B cell (primary cell): ENCODE data around the gene KCND2. TPM values are rescaled to one million over a fixed set of nuclear protein-coding genes. Genes with fewer than 3 reads are reported as not detected.

ENCODE experiments used
- ATAC-seq: fragments of 200-7000 bp; cut with Tn5 transposase; one replicate; pipeline ENCODE4 v1.10.0; 2021; ENCODE audit warnings: low read depth, mild to moderate bottlenecking, moderate number of reproducible peaks, moderate library complexity
- CTCF ChIA-PET: fragments of 350-600 bp; sonication (Branson Sonifier 250); formaldehyde crosslinking; loops from one replicate; lab custom pipeline; 2021; ENCODE audit warnings: antibody characterized with exemption, inconsistent platforms; lab: Charles Lee
- POLR2A ChIA-PET: fragments of 350-600 bp; sonication (Branson Sonifier 250); formaldehyde crosslinking; loops from one replicate; lab custom pipeline; 2021; ENCODE audit warnings: antibody characterized with exemption; lab: Charles Lee
- DNase-seq: peaks from one replicate; pipeline ENCODE4 v3.0.0; 2013
- H2AFZ ChIP-seq: 2 replicates; pipeline ENCODE4 v1.6.1; 2012; ENCODE audit warnings: mild to moderate bottlenecking, low read depth, low read length; ENCODE audit not compliant: insufficient read depth, poor library complexity, severe bottlenecking
- H3K27ac ChIP-seq, 2 donors: 1 replicate in 1 of 2; 2 replicates in 1 of 2; pipeline ENCODE4 v1.5.1; 2012 to 2013; ENCODE audit warnings: low read length in 2 of 2, mild to moderate bottlenecking in 2 of 2, moderate library complexity in 1 of 2
- H3K27me3 ChIP-seq, 4 experiments: fragments of 200-600 bp in 1 of 4; sonication (generic) in 1 of 4; replicated peaks in 1 of 4; 1 replicate in 2 of 4; 2 replicates in 2 of 4; pipeline versions ENCODE4 v1.6.1 to v1.7.0; 2013 to 2016; ENCODE audit warnings: low read length in 3 of 4, mild to moderate bottlenecking in 2 of 4, mixed read lengths in 1 of 4, moderate library complexity in 1 of 4; ENCODE audit not compliant: insufficient read depth in 4 of 4, control insufficient read depth in 3 of 4; ENCODE audit errors: control extremely low read depth in 1 of 4
- H3K36me3 ChIP-seq, 2 experiments: replicated peaks in 1 of 2; 1 replicate in 1 of 2; 2 replicates in 1 of 2; pipeline versions ENCODE4 v1.6.1 to v1.7.1; 2013; ENCODE audit warnings: low read length in 1 of 2; ENCODE audit not compliant: insufficient read depth in 2 of 2, control insufficient read depth in 1 of 2; ENCODE audit errors: control extremely low read depth in 1 of 2, extremely low read depth in 1 of 2
- H3K4me1 ChIP-seq, 2 donors: fragments of 200-600 bp in 1 of 2; sonication (generic) in 1 of 2; 1 replicate in 1 of 2; 2 replicates in 1 of 2; pipeline versions ENCODE4 v1.5.1 to v1.6.1; 2013 to 2017; ENCODE audit warnings: low read length in 2 of 2; ENCODE audit not compliant: control insufficient read depth in 2 of 2, insufficient read depth in 2 of 2
- H3K4me2 ChIP-seq: replicated peaks from 2 replicates; pipeline ENCODE3; 2012; ENCODE audit warnings: mild to moderate bottlenecking, low read depth, low read length; ENCODE audit not compliant: poor library complexity, severe bottlenecking
- H3K4me3 ChIP-seq, 5 experiments: fragments of 200-600 bp in 1 of 5; sonication (generic) in 1 of 5; 1 replicate in 3 of 5; 2 replicates in 2 of 5; pipeline versions ENCODE4 v1.5.1 to v1.7.0; 2011 to 2016; ENCODE audit warnings: low read length in 4 of 5, mild to moderate bottlenecking in 4 of 5, low read depth in 2 of 5, control low read depth in 1 of 5, moderate library complexity in 1 of 5; ENCODE audit not compliant: insufficient read depth in 1 of 5; ENCODE audit errors: control extremely low read depth in 1 of 5, extremely low read depth in 1 of 5
- H3K79me2 ChIP-seq: fragments of 200-600 bp; sonication (generic); one replicate; pipeline ENCODE4 v1.6.0; 2016; ENCODE audit warnings: low read length; ENCODE audit not compliant: control insufficient read depth, insufficient read depth
- H3K9ac ChIP-seq: fragments of 200-600 bp; sonication (generic); 2 replicates; pipeline ENCODE4 v1.6.1; 2017; ENCODE audit warnings: mild to moderate bottlenecking, low read length, moderate library complexity
- H3K9me3 ChIP-seq, 3 donors: one replicate each; pipeline versions ENCODE4 v1.6.1 to v1.7.1; 2013; ENCODE audit warnings: low read length in 2 of 3; ENCODE audit not compliant: control insufficient read depth in 2 of 3, insufficient read depth in 1 of 3; ENCODE audit errors: control extremely low read depth in 1 of 3
- H4K20me1 ChIP-seq: 2 replicates; pipeline ENCODE4 v1.6.0; 2012; ENCODE audit warnings: mild to moderate bottlenecking, low read length; ENCODE audit not compliant: insufficient read depth, control insufficient read depth, poor library complexity, severe bottlenecking
- H3K27ac Mint-ChIP-seq: one replicate; pipeline ENCODE4 v1.8.0; 2021; ENCODE audit warnings: mixed read lengths
- H3K27me3 Mint-ChIP-seq: one replicate; pipeline ENCODE4 v1.8.0; 2021; ENCODE audit warnings: mixed read lengths
- H3K4me1 Mint-ChIP-seq: one replicate; pipeline ENCODE4 v1.8.0; 2021; ENCODE audit warnings: mixed read lengths
- H3K4me3 Mint-ChIP-seq: one replicate; pipeline ENCODE4 v1.8.0; 2021; ENCODE audit warnings: mixed read lengths
- H3K9me3 Mint-ChIP-seq: one replicate; pipeline ENCODE4 v1.8.0; 2022; ENCODE audit warnings: mixed read lengths; ENCODE audit not compliant: insufficient read depth
- EZH2 ChIP-seq: IDR thresholded peaks from 2 replicates; pipeline ENCODE4 v1.6.1; 2012; ENCODE audit warnings: borderline replicate concordance, low read depth, mild to moderate bottlenecking, moderate library complexity, low read length; ENCODE audit not compliant: insufficient read depth, poor library complexity, severe bottlenecking
- WGBS: methylation state at CpG from one replicate; pipeline ENCODE4 v1.1.5; 2013; ENCODE audit warnings: missing lambda C conversion rate; ENCODE audit not compliant: insufficient coverage; 5-methylcytosine and 5-hydroxymethylcytosine counted together
- intact Hi-C: fragments of 100-400 bp; cut with micrococcal nuclease; formaldehyde crosslinking; loops from one replicate; pipeline ENCODE4 v1.10.0; 2022
- polyA plus RNA-seq: library from polyadenylated mRNA; depleted of rRNA; stranded (reverse); fragments of >200 nt; gene quantifications from 2 replicates; pipeline ENCODE4 v1.2.3, GENCODE V29; 2012
- total RNA-seq, 2 donors: library from RNA; stranded (reverse); fragments of 120-200 nt in 1 of 2; gene quantifications; 1 replicate in 1 of 2; 2 replicates in 1 of 2; pipeline versions ENCODE4 v1.2.3 to v1.2.4, GENCODE V29; 2013 to 2022
- TF ChIP-seq, protein P1 (sequence below): fragments of 200-600 bp; IDR thresholded peaks from one replicate; pipeline ENCODE4 v1.8.0; 2022; ENCODE audit warnings: antibody characterized with exemption, mild to moderate bottlenecking

Gene KCND2
- total and polyA plus RNA-seq, 2 donors (not counting 1 experiment from before 2014, with no cell fraction given), result not detected

DNA sequence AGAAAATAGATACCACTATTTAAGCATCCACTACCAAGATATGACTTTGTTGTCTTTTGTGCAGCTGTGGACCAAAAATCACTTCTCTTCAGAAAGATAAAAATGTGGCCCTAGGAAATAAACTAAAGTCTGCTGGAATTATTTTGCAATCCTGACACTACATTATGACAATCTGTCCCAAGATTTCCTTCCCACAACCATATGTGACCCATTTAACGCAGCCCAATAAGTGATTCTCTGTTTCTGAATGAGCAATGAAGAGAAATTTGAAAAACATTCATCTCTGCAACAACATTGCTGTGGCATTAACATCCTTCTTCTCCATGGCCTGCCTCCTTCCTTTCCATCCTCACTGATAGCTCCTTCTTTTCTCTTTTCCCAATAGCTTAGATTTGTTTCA lies 373.0 kb downstream of the KCND2 start:
- Histone ChIP-seq H3K4me3 (no peak overlapping the region), H3K27ac (no peak overlapping the region), H3K9me3 (peaks cover 0 to 2% (median 0%) of the 10 kb centered on the region in 3 donors), H3K9ac (no peak overlapping the region), H2AFZ (no peak overlapping the region), H3K4me2 (no peak overlapping the region), H3K4me1 (no peaks in the 10 kb centered on the region), H3K36me3 (no peaks in the 10 kb centered on the region), H3K27me3 (no peaks in the 10 kb centered on the region), H3K79me2 (no peaks in the 10 kb centered on the region), H4K20me1 (no peaks in the 10 kb centered on the region)
- intact Hi-C loops, result no loop called here
- ChIA-PET POLR2A (no interaction called here), CTCF (no interaction called here)
- H3K27ac Mint-ChIP-seq, result no peak overlapping the region
- no peaks in the 10 kb centered on the region for H3K27me3 Mint-ChIP-seq
- TF ChIP-seq EZH2, result no peak
- TF ChIP-seq, protein P1, sequence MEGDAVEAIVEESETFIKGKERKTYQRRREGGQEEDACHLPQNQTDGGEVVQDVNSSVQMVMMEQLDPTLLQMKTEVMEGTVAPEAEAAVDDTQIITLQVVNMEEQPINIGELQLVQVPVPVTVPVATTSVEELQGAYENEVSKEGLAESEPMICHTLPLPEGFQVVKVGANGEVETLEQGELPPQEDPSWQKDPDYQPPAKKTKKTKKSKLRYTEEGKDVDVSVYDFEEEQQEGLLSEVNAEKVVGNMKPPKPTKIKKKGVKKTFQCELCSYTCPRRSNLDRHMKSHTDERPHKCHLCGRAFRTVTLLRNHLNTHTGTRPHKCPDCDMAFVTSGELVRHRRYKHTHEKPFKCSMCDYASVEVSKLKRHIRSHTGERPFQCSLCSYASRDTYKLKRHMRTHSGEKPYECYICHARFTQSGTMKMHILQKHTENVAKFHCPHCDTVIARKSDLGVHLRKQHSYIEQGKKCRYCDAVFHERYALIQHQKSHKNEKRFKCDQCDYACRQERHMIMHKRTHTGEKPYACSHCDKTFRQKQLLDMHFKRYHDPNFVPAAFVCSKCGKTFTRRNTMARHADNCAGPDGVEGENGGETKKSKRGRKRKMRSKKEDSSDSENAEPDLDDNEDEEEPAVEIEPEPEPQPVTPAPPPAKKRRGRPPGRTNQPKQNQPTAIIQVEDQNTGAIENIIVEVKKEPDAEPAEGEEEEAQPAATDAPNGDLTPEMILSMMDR, result no peak
- H3K9me3 Mint-ChIP-seq, result no peaks in the 10 kb centered on the region
- ATAC-seq (no peak), DNase-seq (no peak)
- H3K4me1 Mint-ChIP-seq, result no peaks in the 10 kb centered on the region
- 83% methylated on average over 1 of the region's 1 CpG for WGBS
- no peak overlapping the region for H3K4me3 Mint-ChIP-seq

DNA sequence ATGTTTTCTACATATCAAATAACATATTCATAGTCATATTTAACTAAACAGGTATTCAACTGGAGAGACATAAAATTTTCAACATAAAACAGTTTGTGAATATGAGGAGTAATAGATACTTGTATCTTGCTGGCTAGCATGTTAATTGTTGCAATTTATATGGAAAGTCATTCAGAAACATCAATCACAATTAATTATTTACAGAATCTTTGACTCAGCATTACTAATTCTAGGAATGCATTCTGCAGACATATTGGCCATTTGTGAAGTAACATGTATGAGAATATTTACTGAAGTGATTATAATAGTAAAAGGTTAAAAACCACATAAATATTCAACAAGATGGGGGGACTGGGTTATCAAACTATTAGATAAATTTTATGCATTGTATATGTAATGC lies 381.3 kb downstream of the KCND2 start:
- TF ChIP-seq, protein P1, result no peak
- no peak for TF ChIP-seq EZH2
- no peaks in the 10 kb centered on the region for H3K4me1 Mint-ChIP-seq
- Histone ChIP-seq H3K36me3 (no peaks in the 10 kb centered on the region), H4K20me1 (no peaks in the 10 kb centered on the region), H3K9me3 (peaks cover 0 to 12% (median 0%) of the 10 kb centered on the region in 3 donors), H3K4me2 (no peak overlapping the region), H3K79me2 (no peaks in the 10 kb centered on the region), H3K27ac (no peak overlapping the region), H3K27me3 (no peaks in the 10 kb centered on the region), H3K4me3 (no peak overlapping the region), H2AFZ (no peak overlapping the region), H3K4me1 (no peaks in the 10 kb centered on the region), H3K9ac (no peak overlapping the region)
- ATAC-seq (no peak), DNase-seq (no peak)
- ChIA-PET CTCF (no interaction called here), POLR2A (no interaction called here)
- intact Hi-C loops, result no loop called here
- H3K9me3 Mint-ChIP-seq, result no peaks in the 10 kb centered on the region
- no peak overlapping the region for H3K27ac Mint-ChIP-seq
- H3K27me3 Mint-ChIP-seq, result no peaks in the 10 kb centered on the region
- no peak overlapping the region for H3K4me3 Mint-ChIP-seq
